Stomach (tissue), 4 donors: Measurements from ENCODE around the gene SHISA6.

Source experiments
- EP300 ChIP-seq: sonication (generic); formaldehyde crosslinking; IDR thresholded peaks from one replicate; pipeline ENCODE4 v1.6.1; 2017; ENCODE audit warnings: antibody characterized with exemption
- POLR2A ChIP-seq, 4 donors: fragments of 450-650 bp; IDR thresholded peaks; one replicate each; pipeline ENCODE4 v1.6.1; 2016; ENCODE audit warnings: antibody characterized with exemption in 4 of 4, control low read depth in 2 of 4, mild to moderate bottlenecking in 1 of 4, moderate library complexity in 1 of 4
- POLR2AphosphoS5 ChIP-seq, 3 donors: sonication (generic); formaldehyde crosslinking; IDR thresholded peaks; one replicate each; pipeline ENCODE4 v1.6.1; 2016; ENCODE audit warnings: antibody characterized with exemption in 3 of 3
- TF ChIP-seq, protein P1 (sequence below), 7 experiments: fragments of 450-650 bp in 4 of 7; fragments of 200-600 bp in 3 of 7; sonication (generic) in 3 of 7; IDR thresholded peaks; one replicate each; pipeline ENCODE4 v1.5.1; 2016 to 2019; ENCODE audit warnings: antibody characterized with exemption in 7 of 7, control low read depth in 2 of 7, mild to moderate bottlenecking in 1 of 7

DNA sequence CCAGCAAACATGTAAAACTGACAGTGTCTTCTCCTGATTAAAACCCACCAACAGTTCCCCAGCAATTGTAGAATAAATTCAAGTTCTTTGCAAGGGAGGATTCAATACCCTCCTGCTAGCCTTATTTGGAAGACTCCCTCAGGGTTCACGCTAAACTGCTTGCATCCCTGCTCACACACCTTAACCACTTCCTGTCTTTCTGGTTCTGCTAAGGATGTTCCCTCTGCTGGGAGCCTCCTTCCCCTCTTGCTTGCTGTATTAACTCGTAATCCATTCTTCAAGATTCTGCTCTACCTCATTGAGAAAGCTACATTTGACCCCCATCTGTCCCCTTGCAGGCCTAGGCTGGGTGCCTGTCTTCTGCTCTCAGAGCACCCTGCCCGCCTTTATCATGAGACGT, 2.3 kb upstream of the SHISA6 start:
- TF ChIP-seq, protein P1, sequence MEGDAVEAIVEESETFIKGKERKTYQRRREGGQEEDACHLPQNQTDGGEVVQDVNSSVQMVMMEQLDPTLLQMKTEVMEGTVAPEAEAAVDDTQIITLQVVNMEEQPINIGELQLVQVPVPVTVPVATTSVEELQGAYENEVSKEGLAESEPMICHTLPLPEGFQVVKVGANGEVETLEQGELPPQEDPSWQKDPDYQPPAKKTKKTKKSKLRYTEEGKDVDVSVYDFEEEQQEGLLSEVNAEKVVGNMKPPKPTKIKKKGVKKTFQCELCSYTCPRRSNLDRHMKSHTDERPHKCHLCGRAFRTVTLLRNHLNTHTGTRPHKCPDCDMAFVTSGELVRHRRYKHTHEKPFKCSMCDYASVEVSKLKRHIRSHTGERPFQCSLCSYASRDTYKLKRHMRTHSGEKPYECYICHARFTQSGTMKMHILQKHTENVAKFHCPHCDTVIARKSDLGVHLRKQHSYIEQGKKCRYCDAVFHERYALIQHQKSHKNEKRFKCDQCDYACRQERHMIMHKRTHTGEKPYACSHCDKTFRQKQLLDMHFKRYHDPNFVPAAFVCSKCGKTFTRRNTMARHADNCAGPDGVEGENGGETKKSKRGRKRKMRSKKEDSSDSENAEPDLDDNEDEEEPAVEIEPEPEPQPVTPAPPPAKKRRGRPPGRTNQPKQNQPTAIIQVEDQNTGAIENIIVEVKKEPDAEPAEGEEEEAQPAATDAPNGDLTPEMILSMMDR (IDR thresholded peaks at IDR 0.05) = no peak
- TF ChIP-seq POLR2AphosphoS5 (IDR thresholded peaks at IDR 0.05) = no peak
- no peak for TF ChIP-seq POLR2A (IDR thresholded peaks at IDR 0.05)
- TF ChIP-seq EP300 = no peak
